PC-9 (cell line): ENCODE results near the gene POU3F3. TPM values are rescaled to one million over a fixed set of nuclear protein-coding genes. Genes with fewer than 3 reads are reported as not detected.

Source experiments
- BruUV-seq: library from RNA; stranded (reverse); fragments of 400-500 nt; replicated peaks from 2 replicates; lab custom pipeline; 2021; lab: Mats Ljungman, UMichigan
- CTCF ChIA-PET: fragments of 300-600 bp; sonication (Branson Sonifier 250); formaldehyde crosslinking; loops from one replicate; lab custom pipeline; 2022; ENCODE audit warnings: antibody characterized with exemption; lab: Charles Lee
- POLR2A ChIA-PET: fragments of 300-600 bp; sonication (Branson Sonifier 250); formaldehyde crosslinking; loops from one replicate; lab custom pipeline; 2022; ENCODE audit warnings: antibody characterized with exemption; ENCODE audit not compliant: unreplicated experiment; lab: Charles Lee
- DNase-seq, 2 experiments: peaks; one replicate each; pipeline versions ENCODE4 v3.0.0 to v3.0.0-alpha.2; 2015 to 2022; ENCODE audit warnings: mixed read lengths in 1 of 2
- H2AFZ ChIP-seq: fragments of 200-600 bp; sonication (generic); 2 replicates; pipeline ENCODE4 v1.8.1; 2017; ENCODE audit warnings: antibody characterized with exemption
- H3F3A ChIP-seq: fragments of 200-600 bp; sonication (generic); 2 replicates; pipeline ENCODE4 v1.8.1; 2017; ENCODE audit warnings: antibody characterized with exemption, mild to moderate bottlenecking, low read depth; ENCODE audit not compliant: insufficient read depth
- H3K27ac ChIP-seq: fragments of 200-600 bp; sonication (generic); 2 replicates; pipeline ENCODE4 v1.6.1; 2016; ENCODE audit warnings: mixed run types
- H3K27me3 ChIP-seq: fragments of 200-600 bp; sonication (generic); 2 replicates; pipeline ENCODE4 v1.6.1; 2016; ENCODE audit warnings: low read depth, mixed run types; ENCODE audit not compliant: insufficient read depth
- H3K36me3 ChIP-seq: fragments of 200-600 bp; sonication (generic); 2 replicates; pipeline ENCODE4 v1.6.1; 2016; ENCODE audit warnings: low read depth, mixed run types
- H3K4me1 ChIP-seq: fragments of 200-600 bp; sonication (generic); replicated peaks from 2 replicates; pipeline ENCODE4 v1.6.1; 2016; ENCODE audit warnings: mixed run types; ENCODE audit not compliant: insufficient read depth
- H3K4me2 ChIP-seq: fragments of 200-600 bp; sonication (generic); 2 replicates; pipeline ENCODE4 v1.6.1; 2017; ENCODE audit warnings: mixed run types
- H3K4me3 ChIP-seq: fragments of 200-600 bp; sonication (generic); 2 replicates; pipeline ENCODE4 v1.6.1; 2016; ENCODE audit warnings: mixed run types
- H3K79me2 ChIP-seq: fragments of 200-600 bp; sonication (generic); 2 replicates; pipeline ENCODE4 v1.6.1; 2017; ENCODE audit warnings: low read depth, mixed run types
- H3K9me2 ChIP-seq: fragments of 200-600 bp; sonication (generic); 2 replicates; pipeline ENCODE4 v1.8.1; 2017; ENCODE audit warnings: mild to moderate bottlenecking; ENCODE audit not compliant: insufficient read depth
- H3K9me3 ChIP-seq: fragments of 200-600 bp; sonication (generic); 2 replicates; pipeline ENCODE4 v1.8.1; 2016; ENCODE audit warnings: low read depth; ENCODE audit not compliant: insufficient read depth
- H4K20me1 ChIP-seq: fragments of 200-600 bp; sonication (generic); 2 replicates; pipeline ENCODE4 v1.8.1; 2017; ENCODE audit not compliant: insufficient read depth
- EZH2 ChIP-seq: fragments of 200-600 bp; sonication (generic); IDR thresholded peaks from 2 replicates; pipeline ENCODE4 v1.8.0; 2017; ENCODE audit warnings: antibody characterized with exemption, low read depth
- intact Hi-C: fragments of 100-400 bp; cut with micrococcal nuclease; formaldehyde crosslinking; loops from one replicate; pipeline ENCODE4 v1.10.0; 2022; ENCODE audit not compliant: unreplicated experiment
- total RNA-seq: library from RNA; stranded (reverse); gene quantifications from 2 replicates; pipeline ENCODE4 v1.2.3, GENCODE V29; 2021
- TF ChIP-seq, protein P1 (sequence below): fragments of 200-600 bp; sonication (generic); conservative IDR thresholded peaks from 2 replicates; pipeline ENCODE4 v1.6.1; 2017; ENCODE audit warnings: mixed run types, antibody characterized with exemption, mild to moderate bottlenecking, moderate library complexity

Gene POU3F3
- total RNA-seq, 1 experiment from 2014 or later = not detected

DNA sequence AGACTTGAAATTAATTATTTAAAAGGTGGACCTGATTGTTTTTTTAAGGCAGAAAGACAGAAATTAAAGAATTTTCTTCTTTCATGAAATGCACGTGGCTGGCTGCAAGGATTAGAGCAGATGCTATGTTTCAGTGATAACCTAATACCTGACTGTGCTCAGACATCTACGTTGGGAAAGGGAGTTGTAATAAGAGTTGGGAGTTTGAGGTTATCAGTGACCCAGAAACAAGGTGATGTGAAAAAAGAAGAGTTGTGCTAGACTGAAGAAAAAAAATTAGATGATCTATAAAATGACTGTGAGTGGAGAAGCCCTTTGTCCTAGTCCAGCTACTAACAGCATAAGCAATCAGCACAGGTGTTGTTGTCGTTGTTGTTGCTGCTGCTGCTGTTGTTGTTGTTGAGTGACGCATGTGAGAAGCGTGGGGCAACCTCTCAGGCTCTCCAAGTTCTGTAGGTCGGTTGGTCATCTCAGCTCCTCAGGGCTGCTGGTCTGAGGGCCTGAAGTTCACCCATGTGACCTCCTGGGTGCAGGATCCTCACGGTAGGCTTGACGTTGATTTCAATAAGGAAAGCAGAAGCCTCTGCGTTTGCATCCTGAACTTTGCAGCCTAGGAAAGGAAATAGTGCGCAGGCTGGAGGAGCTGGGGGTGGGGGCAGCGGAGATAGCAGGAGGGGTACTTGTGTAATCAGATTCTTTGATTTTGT, 7.6 kb downstream of the POU3F3 start:
- BruUV-seq = no TSS peak
- CTCF ChIA-PET = no interaction called here
- H3K27ac ChIP-seq = no peak overlapping the region
- no peak for TF ChIP-seq EZH2
- TF ChIP-seq, protein P1, sequence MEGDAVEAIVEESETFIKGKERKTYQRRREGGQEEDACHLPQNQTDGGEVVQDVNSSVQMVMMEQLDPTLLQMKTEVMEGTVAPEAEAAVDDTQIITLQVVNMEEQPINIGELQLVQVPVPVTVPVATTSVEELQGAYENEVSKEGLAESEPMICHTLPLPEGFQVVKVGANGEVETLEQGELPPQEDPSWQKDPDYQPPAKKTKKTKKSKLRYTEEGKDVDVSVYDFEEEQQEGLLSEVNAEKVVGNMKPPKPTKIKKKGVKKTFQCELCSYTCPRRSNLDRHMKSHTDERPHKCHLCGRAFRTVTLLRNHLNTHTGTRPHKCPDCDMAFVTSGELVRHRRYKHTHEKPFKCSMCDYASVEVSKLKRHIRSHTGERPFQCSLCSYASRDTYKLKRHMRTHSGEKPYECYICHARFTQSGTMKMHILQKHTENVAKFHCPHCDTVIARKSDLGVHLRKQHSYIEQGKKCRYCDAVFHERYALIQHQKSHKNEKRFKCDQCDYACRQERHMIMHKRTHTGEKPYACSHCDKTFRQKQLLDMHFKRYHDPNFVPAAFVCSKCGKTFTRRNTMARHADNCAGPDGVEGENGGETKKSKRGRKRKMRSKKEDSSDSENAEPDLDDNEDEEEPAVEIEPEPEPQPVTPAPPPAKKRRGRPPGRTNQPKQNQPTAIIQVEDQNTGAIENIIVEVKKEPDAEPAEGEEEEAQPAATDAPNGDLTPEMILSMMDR = no peak
- intact Hi-C loops = no loop called here
- H3K4me2 ChIP-seq = no peak overlapping the region
- H3K4me3 ChIP-seq = no peak overlapping the region
- H2AFZ ChIP-seq = no peak overlapping the region
- POLR2A ChIA-PET = no interaction called here
- no peaks in the 10 kb centered on the region for H3K9me2 ChIP-seq
- H3F3A ChIP-seq = no peaks in the 10 kb centered on the region
- H3K27me3 ChIP-seq = peaks cover 39% of the 10 kb centered on the region
- H3K4me1 ChIP-seq = no peaks in the 10 kb centered on the region
- no peaks in the 10 kb centered on the region for H3K9me3 ChIP-seq
- H3K79me2 ChIP-seq = no peaks in the 10 kb centered on the region
- H3K36me3 ChIP-seq = no peaks in the 10 kb centered on the region
- H4K20me1 ChIP-seq = no peaks in the 10 kb centered on the region
- no peak for DNase-seq

DNA sequence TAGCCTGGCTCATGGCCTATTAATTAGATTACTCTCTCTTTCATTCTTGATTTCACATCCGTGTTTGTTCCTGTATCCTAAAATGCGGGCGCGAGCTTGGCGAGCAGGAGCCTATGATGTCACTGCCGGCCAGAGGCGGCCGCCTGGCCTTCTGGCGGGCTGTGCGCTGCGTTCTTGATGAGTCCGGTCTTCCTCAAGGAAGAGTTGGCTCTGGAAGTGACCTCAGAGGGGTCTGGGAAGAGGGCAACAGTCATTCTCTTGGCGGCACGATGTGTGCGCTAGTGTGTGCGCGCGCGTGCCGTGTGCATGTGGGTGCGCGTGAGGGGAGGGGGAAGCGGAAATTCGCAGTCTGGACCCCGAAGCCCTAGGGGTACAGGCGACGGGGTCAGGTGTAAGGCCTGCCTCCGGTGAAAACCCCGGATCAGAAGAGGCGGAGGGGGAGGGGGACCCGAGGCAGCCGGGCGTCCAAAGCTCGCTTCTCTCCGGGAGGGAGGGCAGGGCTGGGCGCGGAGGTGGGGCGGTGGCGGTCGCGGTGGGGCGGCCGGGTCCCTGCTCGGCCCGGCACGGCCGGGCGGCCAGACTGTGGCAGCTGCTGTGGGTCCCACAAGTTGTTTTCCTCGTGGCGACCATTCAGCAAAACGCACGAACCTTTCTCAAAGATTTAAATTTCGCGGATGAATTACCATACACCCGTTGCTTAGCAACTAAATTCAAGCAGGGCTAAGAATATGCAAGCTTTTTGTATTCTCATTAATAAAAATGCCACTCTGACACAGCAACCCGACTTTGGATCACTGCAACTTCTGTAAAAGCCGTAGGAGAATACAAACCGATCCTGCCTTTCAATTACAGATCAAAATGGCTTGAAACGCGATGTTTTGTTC, 8.4 kb downstream of the POU3F3 start:
- H3K4me2 ChIP-seq = no peak overlapping the region
- no peaks in the 10 kb centered on the region for H4K20me1 ChIP-seq
- H3K79me2 ChIP-seq = no peaks in the 10 kb centered on the region
- H3K27ac ChIP-seq = no peak overlapping the region
- H3K9me2 ChIP-seq = no peaks in the 10 kb centered on the region
- H3F3A ChIP-seq = no peaks in the 10 kb centered on the region
- no peak for DNase-seq
- peaks cover 47% of the 10 kb centered on the region for H3K27me3 ChIP-seq
- no peaks in the 10 kb centered on the region for H3K9me3 ChIP-seq
- H2AFZ ChIP-seq = no peak overlapping the region
- intact Hi-C loops = no loop called here
- H3K36me3 ChIP-seq = no peaks in the 10 kb centered on the region
- ChIA-PET CTCF (no interaction called here), POLR2A (no interaction called here)
- H3K4me3 ChIP-seq = no peak overlapping the region
- no peak for TF ChIP-seq EZH2
- TF ChIP-seq, protein P1 = no peak
- BruUV-seq = no TSS peak
- H3K4me1 ChIP-seq = no peaks in the 10 kb centered on the region

DNA sequence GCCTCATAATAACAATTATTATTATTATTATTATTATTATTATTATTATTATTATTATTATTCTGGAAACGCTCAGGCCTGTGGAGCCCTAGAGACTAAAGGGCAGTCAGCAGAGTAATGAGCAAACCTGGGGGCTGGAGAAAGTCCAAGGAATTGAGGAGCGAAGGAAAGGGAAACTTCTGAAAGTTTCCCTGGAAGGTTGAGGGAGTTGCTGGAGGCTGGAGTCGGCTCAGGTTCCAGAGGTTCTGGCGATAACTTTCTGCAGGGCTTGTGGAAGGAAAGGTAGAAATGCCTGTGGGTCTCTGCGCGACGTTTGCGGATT, 9.2 kb downstream of the POU3F3 start:
- H4K20me1 ChIP-seq = no peaks in the 10 kb centered on the region
- ChIA-PET POLR2A (no interaction called here), CTCF (no interaction called here)
- H3K4me3 ChIP-seq = no peak overlapping the region
- no peaks in the 10 kb centered on the region for H3K9me3 ChIP-seq
- BruUV-seq = no TSS peak
- no peak for DNase-seq
- H3K4me1 ChIP-seq = no peaks in the 10 kb centered on the region
- no peaks in the 10 kb centered on the region for H3K9me2 ChIP-seq
- H3K27me3 ChIP-seq = peaks cover 53% of the 10 kb centered on the region
- H3K79me2 ChIP-seq = no peaks in the 10 kb centered on the region
- TF ChIP-seq EZH2 = no peak
- no peak overlapping the region for H2AFZ ChIP-seq
- H3K27ac ChIP-seq = no peak overlapping the region
- no peaks in the 10 kb centered on the region for H3K36me3 ChIP-seq
- no peaks in the 10 kb centered on the region for H3F3A ChIP-seq
- no peak overlapping the region for H3K4me2 ChIP-seq
- intact Hi-C loops = no loop called here
